NCI-H1694 treated with DMSO at 0.1 percent for 48 hours (cell line): ENCODE data around the gene CEP57L1.
A peak's percentile ranks its signal among the peaks of the same experiment; 100 is the strongest.
"Not testable (repeated sequence)": the region's sequence is repeated elsewhere in the genome, so short reads cannot be mapped to it uniquely, and the experiment has no call there.

ENCODE experiments used
- DNase-seq: peaks from one replicate; lab custom pipeline; 2025; lab: John Stamatoyannopoulos, UW

Gene CEP57L1

GRCh38 chr6:109073344-109074132, 21.8 kb upstream of the CEP57L1 start:
- DNase-seq, result peak; percentile 61

GRCh38 chr6:109074133-109074415, 21.2 kb upstream of the CEP57L1 start:
- DNase-seq, result no peak

- no peak for DNase-seq
These were observed 19.4 kb upstream of the CEP57L1 start for GRCh38 chr6:109075934-109076333.

- peak; percentile 47 for DNase-seq
These were observed 18.9 kb upstream of the CEP57L1 start for GRCh38 chr6:109076377-109076776.

GRCh38 chr6:109079981-109080380, 15.3 kb upstream of the CEP57L1 start:
- no peak for DNase-seq

- no peak for DNase-seq
These were observed 14.3 kb upstream of the CEP57L1 start for GRCh38 chr6:109081026-109081425.

GRCh38 chr6:109081516-109082187, 13.7 kb upstream of the CEP57L1 start:
- DNase-seq, result no peak

GRCh38 chr6:109082188-109082577, 13.1 kb upstream of the CEP57L1 start:
- DNase-seq, result no peak

GRCh38 chr6:109083657-109084056, 11.7 kb upstream of the CEP57L1 start:
- no peak for DNase-seq

- DNase-seq, result not testable (repeated sequence)
These were observed 11.2 kb upstream of the CEP57L1 start for GRCh38 chr6:109084146-109084545.

- no peak for DNase-seq
These were observed 7.5 kb upstream of the CEP57L1 start for GRCh38 chr6:109087661-109088264.

GRCh38 chr6:109088995-109089394, 6.3 kb upstream of the CEP57L1 start:
- no peak for DNase-seq

- no peak for DNase-seq
These were observed 3.8 kb upstream of the CEP57L1 start for GRCh38 chr6:109091314-109092024.

GRCh38 chr6:109092074-109092473, 3.2 kb upstream of the CEP57L1 start:
- DNase-seq, result no peak

- DNase-seq, result no peak
These were observed 1.4 kb upstream of the CEP57L1 start for GRCh38 chr6:109093732-109094415.

- peak; percentile 68 for DNase-seq
These were observed 781 bp upstream of the CEP57L1 start, which contains the start of gene SESN1 for GRCh38 chr6:109094416-109095035. Gene SESN1 (minus strand): TSS chr6:109094846. CDS start chr6:109094073, 773 bp downstream.

GRCh38 chr6:109095835-109096084, 453 bp downstream of the CEP57L1 start:
- no peak for DNase-seq

- DNase-seq, result no peak
These were observed 901 bp downstream of the CEP57L1 start for GRCh38 chr6:109096208-109096607.

GRCh38 chr6:109097661-109098060, 2.4 kb downstream of the CEP57L1 start:
- DNase-seq, result no peak

GRCh38 chr6:109102762-109103161, 7.5 kb downstream of the CEP57L1 start:
- DNase-seq, result no peak

GRCh38 chr6:109103942-109104341, 8.6 kb downstream of the CEP57L1 start:
- no peak for DNase-seq

- DNase-seq, result no peak
These were observed 9.2 kb downstream of the CEP57L1 start for GRCh38 chr6:109104512-109104911.
